B cell (primary cell): ENCODE measurements around the gene IRGC. TPM values are rescaled to one million over a fixed set of nuclear protein-coding genes. Genes with fewer than 3 reads are reported as not detected.

Experiments used
- ATAC-seq: fragments of 200-7000 bp; cut with Tn5 transposase; one replicate; pipeline ENCODE4 v1.10.0; 2021; ENCODE audit warnings: low read depth, mild to moderate bottlenecking, moderate number of reproducible peaks, moderate library complexity
- CTCF ChIA-PET: fragments of 350-600 bp; sonication (Branson Sonifier 250); formaldehyde crosslinking; loops from one replicate; lab custom pipeline; 2021; ENCODE audit warnings: antibody characterized with exemption, inconsistent platforms; lab: Charles Lee
- POLR2A ChIA-PET: fragments of 350-600 bp; sonication (Branson Sonifier 250); formaldehyde crosslinking; loops from one replicate; lab custom pipeline; 2021; ENCODE audit warnings: antibody characterized with exemption; lab: Charles Lee
- DNase-seq: peaks from one replicate; pipeline ENCODE4 v3.0.0; 2013
- H2AFZ ChIP-seq: 2 replicates; pipeline ENCODE4 v1.6.1; 2012; ENCODE audit warnings: mild to moderate bottlenecking, low read depth, low read length; ENCODE audit not compliant: insufficient read depth, poor library complexity, severe bottlenecking
- H3K27ac ChIP-seq, 2 donors: 1 replicate in 1 of 2; 2 replicates in 1 of 2; pipeline ENCODE4 v1.5.1; 2012 to 2013; ENCODE audit warnings: low read length in 2 of 2, mild to moderate bottlenecking in 2 of 2, moderate library complexity in 1 of 2
- H3K27me3 ChIP-seq, 4 experiments: fragments of 200-600 bp in 1 of 4; sonication (generic) in 1 of 4; replicated peaks in 1 of 4; 1 replicate in 2 of 4; 2 replicates in 2 of 4; pipeline versions ENCODE4 v1.6.1 to v1.7.0; 2013 to 2016; ENCODE audit warnings: low read length in 3 of 4, mild to moderate bottlenecking in 2 of 4, mixed read lengths in 1 of 4, moderate library complexity in 1 of 4; ENCODE audit not compliant: insufficient read depth in 4 of 4, control insufficient read depth in 3 of 4; ENCODE audit errors: control extremely low read depth in 1 of 4
- H3K36me3 ChIP-seq, 2 experiments: replicated peaks in 1 of 2; 1 replicate in 1 of 2; 2 replicates in 1 of 2; pipeline versions ENCODE4 v1.6.1 to v1.7.1; 2013; ENCODE audit warnings: low read length in 1 of 2; ENCODE audit not compliant: insufficient read depth in 2 of 2, control insufficient read depth in 1 of 2; ENCODE audit errors: control extremely low read depth in 1 of 2, extremely low read depth in 1 of 2
- H3K4me1 ChIP-seq, 2 donors: fragments of 200-600 bp in 1 of 2; sonication (generic) in 1 of 2; 1 replicate in 1 of 2; 2 replicates in 1 of 2; pipeline versions ENCODE4 v1.5.1 to v1.6.1; 2013 to 2017; ENCODE audit warnings: low read length in 2 of 2; ENCODE audit not compliant: control insufficient read depth in 2 of 2, insufficient read depth in 2 of 2
- H3K4me2 ChIP-seq: replicated peaks from 2 replicates; pipeline ENCODE3; 2012; ENCODE audit warnings: mild to moderate bottlenecking, low read depth, low read length; ENCODE audit not compliant: poor library complexity, severe bottlenecking
- H3K4me3 ChIP-seq, 5 experiments: fragments of 200-600 bp in 1 of 5; sonication (generic) in 1 of 5; 1 replicate in 3 of 5; 2 replicates in 2 of 5; pipeline versions ENCODE4 v1.5.1 to v1.7.0; 2011 to 2016; ENCODE audit warnings: low read length in 4 of 5, mild to moderate bottlenecking in 4 of 5, low read depth in 2 of 5, control low read depth in 1 of 5, moderate library complexity in 1 of 5; ENCODE audit not compliant: insufficient read depth in 1 of 5; ENCODE audit errors: control extremely low read depth in 1 of 5, extremely low read depth in 1 of 5
- H3K79me2 ChIP-seq: fragments of 200-600 bp; sonication (generic); one replicate; pipeline ENCODE4 v1.6.0; 2016; ENCODE audit warnings: low read length; ENCODE audit not compliant: control insufficient read depth, insufficient read depth
- H3K9ac ChIP-seq: fragments of 200-600 bp; sonication (generic); 2 replicates; pipeline ENCODE4 v1.6.1; 2017; ENCODE audit warnings: mild to moderate bottlenecking, low read length, moderate library complexity
- H3K9me3 ChIP-seq, 3 donors: one replicate each; pipeline versions ENCODE4 v1.6.1 to v1.7.1; 2013; ENCODE audit warnings: low read length in 2 of 3; ENCODE audit not compliant: control insufficient read depth in 2 of 3, insufficient read depth in 1 of 3; ENCODE audit errors: control extremely low read depth in 1 of 3
- H4K20me1 ChIP-seq: 2 replicates; pipeline ENCODE4 v1.6.0; 2012; ENCODE audit warnings: mild to moderate bottlenecking, low read length; ENCODE audit not compliant: insufficient read depth, control insufficient read depth, poor library complexity, severe bottlenecking
- H3K27ac Mint-ChIP-seq: one replicate; pipeline ENCODE4 v1.8.0; 2021; ENCODE audit warnings: mixed read lengths
- H3K27me3 Mint-ChIP-seq: one replicate; pipeline ENCODE4 v1.8.0; 2021; ENCODE audit warnings: mixed read lengths
- H3K4me1 Mint-ChIP-seq: one replicate; pipeline ENCODE4 v1.8.0; 2021; ENCODE audit warnings: mixed read lengths
- H3K4me3 Mint-ChIP-seq: one replicate; pipeline ENCODE4 v1.8.0; 2021; ENCODE audit warnings: mixed read lengths
- H3K9me3 Mint-ChIP-seq: one replicate; pipeline ENCODE4 v1.8.0; 2022; ENCODE audit warnings: mixed read lengths; ENCODE audit not compliant: insufficient read depth
- CTCF ChIP-seq: fragments of 200-600 bp; IDR thresholded peaks from one replicate; pipeline ENCODE4 v1.8.0; 2022; ENCODE audit warnings: antibody characterized with exemption, mild to moderate bottlenecking
- EZH2 ChIP-seq: IDR thresholded peaks from 2 replicates; pipeline ENCODE4 v1.6.1; 2012; ENCODE audit warnings: borderline replicate concordance, low read depth, mild to moderate bottlenecking, moderate library complexity, low read length; ENCODE audit not compliant: insufficient read depth, poor library complexity, severe bottlenecking
- WGBS: methylation state at CpG from one replicate; pipeline ENCODE4 v1.1.5; 2013; ENCODE audit warnings: missing lambda C conversion rate; ENCODE audit not compliant: insufficient coverage; 5-methylcytosine and 5-hydroxymethylcytosine counted together
- intact Hi-C: fragments of 100-400 bp; cut with micrococcal nuclease; formaldehyde crosslinking; loops from one replicate; pipeline ENCODE4 v1.10.0; 2022
- polyA plus RNA-seq: library from polyadenylated mRNA; depleted of rRNA; stranded (reverse); fragments of >200 nt; gene quantifications from 2 replicates; pipeline ENCODE4 v1.2.3, GENCODE V29; 2012
- total RNA-seq, 2 donors: library from RNA; stranded (reverse); fragments of 120-200 nt in 1 of 2; gene quantifications; 1 replicate in 1 of 2; 2 replicates in 1 of 2; pipeline versions ENCODE4 v1.2.3 to v1.2.4, GENCODE V29; 2013 to 2022

IRGC gene
- total and polyA plus RNA-seq, 2 donors (not counting 1 experiment from before 2014, with no cell fraction given) = not detected

- Histone ChIP-seq H3K4me2 (peak overlapping the region; percentile 67), H2AFZ (no peak overlapping the region), H3K27ac (peak overlapping the region; percentile 88 to 92), H3K79me2 (peaks cover 14% of the 10 kb centered on the region), H3K27me3 (no peaks in the 10 kb centered on the region), H3K9ac (no peak overlapping the region), H3K4me1 (peaks cover 42 to 57% of the 10 kb centered on the region in 2 donors), H3K36me3 (peaks cover 0 to 58% of the 10 kb centered on the region in 2 experiments), H4K20me1 (peaks cover 20% of the 10 kb centered on the region), H3K9me3 (no peaks in the 10 kb centered on the region), H3K4me3 (no peak overlapping the region)
- Mint-ChIP-seq H3K27me3 (no peaks in the 10 kb centered on the region), H3K9me3 (no peaks in the 10 kb centered on the region), H3K27ac (peak overlapping the region; percentile 87), H3K4me1 (peaks cover 58% of the 10 kb centered on the region), H3K4me3 (peak overlapping the region; percentile 16)
- ATAC-seq = no peak
- CTCF ChIA-PET = interaction anchor here (1.2 to 14.7 kb wide), 5 partner anchors 11 to 42 kb away, joined by 4 to 204 read pairs (median 64); partner anchors contain the start of genes KCNN4 and SMG9
- POLR2A ChIA-PET = interaction anchor here (0.5 to 5.8 kb wide), 3 partner anchors 12 to 42 kb away, joined by 9 to 75 read pairs (median 45); partner anchors contain the start of genes KCNN4 and SMG9
- no peak for DNase-seq
- TF ChIP-seq EZH2 (no peak), CTCF (no peak)
- WGBS = 97% methylated on average over 6 of the region's 7 CpGs
- intact Hi-C loops = no loop called here
Measured at GRCh38 chr19:43767316-43767715, 51.4 kb downstream of the IRGC start.

GRCh38 chr19:43767818-43768217 lies 51.9 kb downstream of the IRGC start:
- intact Hi-C loops = no loop called here

More at GRCh38 chr19:43767818-43768217, 51.9 kb downstream of the IRGC start:
- 60% methylated on average over 1 of the region's 1 CpG for WGBS
- peak overlapping the region; percentile 4 to 88 for H3K27ac ChIP-seq
- no peaks in the 10 kb centered on the region for H3K27me3 Mint-ChIP-seq
- no peaks in the 10 kb centered on the region for H3K9me3 Mint-ChIP-seq
- H3K79me2 ChIP-seq = peaks cover 19% of the 10 kb centered on the region
- TF ChIP-seq CTCF (no peak), EZH2 (no peak)
- no peak overlapping the region for H3K4me2 ChIP-seq
- no peak overlapping the region for H3K9ac ChIP-seq
- ATAC-seq = no peak
- H3K9me3 ChIP-seq = no peaks in the 10 kb centered on the region
- no peaks in the 10 kb centered on the region for H3K27me3 ChIP-seq
- H3K4me3 Mint-ChIP-seq = no peak overlapping the region
- H3K4me1 ChIP-seq = peaks cover 42 to 58% of the 10 kb centered on the region in 2 donors
- H3K36me3 ChIP-seq = peaks cover 0 to 63% of the 10 kb centered on the region in 2 experiments
- CTCF ChIA-PET = interaction anchor here (1.2 to 14.7 kb wide), 5 partner anchors 11 to 42 kb away, joined by 4 to 204 read pairs (median 64); partner anchors contain the start of genes KCNN4 and SMG9
- H2AFZ ChIP-seq = no peak overlapping the region
- no peak for DNase-seq
- peaks cover 54% of the 10 kb centered on the region for H3K4me1 Mint-ChIP-seq
- peaks cover 25% of the 10 kb centered on the region for H4K20me1 ChIP-seq
- POLR2A ChIA-PET = interaction anchor here (0.5 to 5.8 kb wide), 4 partner anchors 11 to 49 kb away, joined by 4 to 75 read pairs (median 27); partner anchors contain the start of genes KCNN4 and SMG9
- H3K27ac Mint-ChIP-seq = peak overlapping the region; percentile 87
- no peak overlapping the region for H3K4me3 ChIP-seq
